COLO829 (cell line): ENCODE measurements around the gene LGALS3.

Source experiments
- DNase-seq: peaks from one replicate; pipeline ENCODE4 v3.0.0; 2012; ENCODE audit warnings: low spot score

Gene LGALS3

DNA sequence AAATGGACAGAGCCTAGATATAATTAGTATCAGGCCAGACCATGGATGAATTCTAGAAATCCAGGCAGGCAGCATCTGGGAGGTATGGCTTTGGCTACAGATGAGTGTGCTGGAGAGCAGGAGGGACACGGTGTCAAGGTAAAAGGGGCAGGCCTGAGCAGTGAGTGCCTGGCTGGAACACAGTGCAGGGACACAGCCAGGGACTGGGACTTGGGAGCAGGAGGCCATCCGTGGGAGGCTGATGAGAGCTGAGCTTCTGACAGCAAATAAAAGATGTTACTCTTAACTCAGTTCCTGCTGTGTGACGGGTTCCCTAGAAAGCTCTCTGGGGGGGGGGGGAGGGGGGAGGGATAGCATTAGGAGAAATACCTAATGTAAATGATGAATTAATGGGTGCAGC is 13.6 kb upstream of the LGALS3 start:
- no peak for DNase-seq

DNA sequence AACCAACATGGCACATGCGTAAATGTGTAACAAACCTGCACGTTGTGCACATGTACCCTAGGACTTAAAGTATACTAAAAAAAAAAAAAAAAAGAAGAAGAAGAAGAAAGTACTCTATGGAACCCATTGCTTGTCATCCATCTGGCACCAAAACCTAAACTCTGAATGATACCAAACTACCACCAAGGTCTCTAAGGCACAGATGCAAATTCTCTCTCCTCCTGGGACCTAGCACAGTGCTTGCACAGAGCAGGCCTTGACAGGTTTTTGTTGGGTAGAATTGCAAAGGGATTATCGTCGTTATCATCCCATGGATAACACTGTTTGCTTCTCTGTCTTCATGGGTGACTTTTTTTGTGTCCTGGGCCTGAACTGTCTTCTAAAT is 13.2 kb upstream of the LGALS3 start:
- no peak for DNase-seq

DNA sequence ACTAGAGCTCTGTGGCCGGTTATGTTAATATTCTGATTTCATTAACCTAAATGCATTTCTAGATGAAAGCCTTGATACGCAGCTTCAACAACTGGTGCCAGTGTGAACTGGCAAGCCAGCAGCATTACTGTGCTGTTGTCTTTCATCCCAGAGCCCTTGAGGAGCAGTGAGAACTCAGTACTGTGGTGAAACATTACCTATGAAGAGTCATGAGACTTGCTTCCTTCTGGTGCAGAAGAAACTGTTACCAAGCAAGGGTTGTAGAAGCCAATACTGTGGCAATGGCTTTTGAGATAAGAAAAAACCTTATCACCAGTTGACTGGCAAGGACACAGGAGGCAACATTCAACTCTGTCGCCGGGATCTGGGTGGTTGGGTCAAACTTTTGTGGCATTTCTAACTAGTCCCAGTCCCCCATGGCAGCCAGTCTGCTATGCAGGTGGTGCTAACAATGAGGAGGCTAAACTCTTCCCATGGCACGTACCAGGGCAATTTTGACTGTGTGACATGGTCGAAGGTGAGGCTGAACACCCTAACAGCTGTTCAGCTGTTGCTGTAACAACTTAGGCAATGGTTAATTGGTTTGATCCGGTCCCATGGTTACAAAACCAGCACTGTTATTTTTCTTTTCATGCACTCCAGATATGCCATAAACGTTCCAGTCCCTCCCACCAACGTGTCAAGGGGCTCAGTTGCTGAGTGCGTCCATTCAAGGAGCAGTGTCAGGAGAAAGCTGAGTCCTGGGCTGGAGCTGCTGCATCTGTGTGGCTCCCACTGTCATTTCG is 12.6 kb upstream of the LGALS3 start:
- no peak for DNase-seq

DNA sequence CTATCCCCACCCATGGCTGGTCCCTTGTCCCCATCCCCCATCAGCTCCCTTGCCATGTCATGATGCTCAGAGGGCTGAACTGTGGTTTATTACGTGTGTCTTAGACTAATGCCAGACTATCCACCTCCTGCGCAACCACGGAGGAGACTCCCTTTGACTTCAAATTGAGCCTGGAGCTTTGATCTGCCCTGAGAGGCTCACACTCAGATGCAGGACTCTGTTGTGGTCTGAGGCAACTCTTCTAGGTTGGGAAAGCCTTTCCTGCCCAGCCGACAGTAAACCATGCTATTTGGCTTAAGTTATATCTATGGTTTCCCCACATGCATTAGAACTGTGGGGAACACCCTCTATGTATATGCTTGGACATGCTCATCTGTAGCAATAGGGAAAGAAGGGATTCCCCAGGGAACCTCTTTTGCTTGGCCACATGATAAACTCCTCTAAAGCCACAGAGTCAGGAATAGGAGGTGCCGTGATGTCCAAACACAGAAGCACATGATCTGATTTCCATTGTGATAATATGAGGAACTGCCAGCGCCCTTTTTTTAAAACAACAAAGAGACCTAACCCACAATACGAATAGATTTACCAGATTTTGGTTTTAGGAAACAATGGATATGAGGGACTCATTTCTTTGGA is 11.1 kb upstream of the LGALS3 start:
- no peak for DNase-seq

DNA sequence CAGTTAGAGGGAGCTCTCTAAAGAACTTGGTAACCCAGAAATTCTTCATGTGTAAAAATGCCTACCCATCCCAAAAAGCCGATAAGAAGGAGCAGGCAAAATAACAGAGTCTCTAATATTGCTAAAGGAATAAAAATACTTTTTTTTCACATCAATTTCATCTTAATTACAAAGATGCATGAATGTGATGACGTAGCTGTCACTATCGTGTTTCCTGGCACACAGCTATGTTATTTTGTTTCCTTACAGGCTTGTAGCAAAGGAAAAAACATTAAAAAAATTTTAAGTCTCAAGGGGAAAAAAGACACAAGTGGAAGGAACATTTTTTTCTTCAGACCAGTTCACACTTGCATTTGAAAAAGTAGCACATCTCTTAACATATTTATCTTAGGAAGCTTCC is 10.3 kb upstream of the LGALS3 start:
- no peak for DNase-seq

DNA sequence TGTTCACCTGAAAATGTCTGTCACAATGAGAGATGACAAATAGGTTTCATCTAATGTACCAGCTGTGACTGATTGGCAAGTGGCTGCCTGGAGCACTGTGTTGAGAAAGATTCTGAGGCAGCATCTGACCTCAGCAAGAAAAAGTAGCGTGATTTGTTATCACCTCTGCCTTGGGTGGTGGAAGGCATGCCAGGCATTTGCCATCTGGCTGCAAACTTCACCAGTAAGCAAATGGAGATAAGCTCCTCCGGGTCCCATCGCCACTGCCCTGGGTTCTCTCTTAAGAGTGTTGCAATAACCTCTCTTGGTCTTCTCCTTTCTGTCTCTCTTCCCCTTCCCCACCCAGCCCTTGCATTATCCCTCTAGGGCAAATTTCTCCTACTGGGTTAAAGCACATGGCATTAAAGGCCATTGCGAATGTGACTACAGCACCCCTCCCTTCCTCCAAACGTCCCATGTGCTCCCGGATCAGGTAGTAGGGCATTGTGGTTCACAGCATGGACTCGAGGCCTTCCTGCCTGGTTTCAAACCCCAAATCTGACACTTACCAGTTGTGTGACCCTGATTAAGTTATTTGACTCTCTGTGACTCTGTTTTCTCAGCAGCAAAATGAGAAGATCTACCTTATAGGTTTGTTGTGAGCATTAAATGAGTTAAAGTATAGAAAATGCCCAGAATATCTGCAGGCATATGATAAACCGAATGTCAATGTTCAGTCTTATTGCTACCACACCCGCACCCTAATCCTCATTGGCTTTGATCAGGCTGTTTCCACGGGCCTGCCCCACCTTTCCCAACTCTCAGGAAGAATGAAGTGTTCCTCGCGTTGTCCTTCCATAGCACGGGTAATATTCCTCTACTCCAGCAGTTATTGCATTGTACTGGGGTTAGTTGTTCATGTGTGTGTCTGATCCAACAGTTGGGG is 8.2 kb upstream of the LGALS3 start:
- no peak for DNase-seq

DNA sequence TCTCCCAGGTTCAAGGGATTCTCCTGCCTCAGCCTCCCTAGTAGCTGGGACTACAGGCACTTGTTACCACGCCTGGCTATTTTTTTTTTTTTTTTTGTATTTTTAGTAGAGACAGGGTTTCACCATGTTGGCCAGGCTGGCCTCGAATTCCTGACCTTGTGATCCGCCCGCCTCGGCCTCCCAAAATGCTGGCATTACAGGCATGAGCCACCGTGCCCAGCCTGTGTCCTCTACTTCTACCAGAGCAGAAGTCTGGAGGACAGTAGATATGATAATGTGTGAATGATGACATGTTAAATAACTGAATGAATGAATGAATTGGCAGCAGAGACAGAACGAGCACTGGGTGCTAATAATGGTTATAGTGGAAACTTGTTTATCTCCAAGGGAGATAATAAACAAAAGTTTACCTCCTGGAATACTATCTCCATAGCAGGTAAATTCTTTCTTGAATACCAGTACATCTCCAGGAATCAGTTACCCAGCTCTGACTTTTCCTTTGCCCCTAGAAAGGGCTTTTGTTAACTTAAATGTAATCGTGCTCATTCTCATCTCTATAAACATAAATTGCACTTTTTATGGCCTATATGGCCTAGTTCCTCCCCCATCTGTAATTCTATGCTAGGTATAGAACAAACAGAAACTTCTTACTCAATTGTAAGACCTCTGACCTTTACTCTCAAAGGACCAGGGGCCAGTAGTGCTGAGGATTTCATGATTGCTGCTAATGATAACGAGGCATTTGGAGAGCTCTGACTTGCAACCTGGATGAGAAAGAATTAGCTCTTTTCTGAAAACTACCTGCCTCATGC is 7.2 kb upstream of the LGALS3 start:
- no peak for DNase-seq

DNA sequence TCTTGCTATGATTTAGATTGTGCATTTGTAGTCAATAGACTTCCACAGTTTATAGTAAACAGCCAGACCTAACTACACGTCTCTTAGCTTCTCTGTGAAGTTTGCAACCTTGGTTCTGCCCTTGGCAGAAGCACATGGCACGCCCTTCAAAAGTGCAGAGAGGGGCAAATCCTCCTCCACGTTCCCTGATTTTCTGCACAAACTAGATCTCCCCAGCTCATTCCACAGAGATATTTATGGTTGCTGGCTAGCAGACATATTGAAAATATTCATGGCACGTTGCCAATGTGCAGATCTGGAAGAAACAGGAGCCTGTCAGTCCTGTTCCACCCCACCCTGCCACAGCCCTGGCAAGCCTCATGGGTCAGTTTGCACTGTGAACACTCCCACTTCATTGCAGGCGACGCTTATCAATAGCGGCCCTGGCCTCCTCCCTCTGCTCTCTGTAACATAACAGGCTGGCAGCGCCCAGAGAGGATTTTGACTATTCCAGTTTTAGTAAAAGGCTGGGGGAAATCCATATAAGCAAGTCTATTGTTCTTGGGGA is 6.5 kb upstream of the LGALS3 start:
- DNase-seq, result no peak

DNA sequence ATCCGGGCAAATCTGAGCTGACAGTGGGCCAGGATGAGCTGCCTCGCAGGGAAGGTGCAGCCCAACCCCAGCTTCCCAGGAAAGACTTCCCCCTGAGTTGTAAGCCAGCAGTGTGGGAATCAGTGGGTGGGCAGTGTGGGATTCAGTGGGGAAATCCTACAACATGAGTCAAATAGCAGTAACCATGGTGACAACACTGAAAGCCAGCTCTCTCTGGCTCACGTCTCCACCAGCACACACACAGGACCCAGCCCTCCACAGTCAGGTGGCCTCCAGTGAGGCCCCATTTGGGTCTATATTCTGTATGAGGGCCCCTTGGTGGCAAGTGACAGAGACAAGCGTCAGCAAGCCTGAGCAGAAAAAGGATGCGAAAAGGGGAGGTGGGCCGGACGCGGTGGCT is 6.0 kb upstream of the LGALS3 start:
- no peak for DNase-seq

DNA sequence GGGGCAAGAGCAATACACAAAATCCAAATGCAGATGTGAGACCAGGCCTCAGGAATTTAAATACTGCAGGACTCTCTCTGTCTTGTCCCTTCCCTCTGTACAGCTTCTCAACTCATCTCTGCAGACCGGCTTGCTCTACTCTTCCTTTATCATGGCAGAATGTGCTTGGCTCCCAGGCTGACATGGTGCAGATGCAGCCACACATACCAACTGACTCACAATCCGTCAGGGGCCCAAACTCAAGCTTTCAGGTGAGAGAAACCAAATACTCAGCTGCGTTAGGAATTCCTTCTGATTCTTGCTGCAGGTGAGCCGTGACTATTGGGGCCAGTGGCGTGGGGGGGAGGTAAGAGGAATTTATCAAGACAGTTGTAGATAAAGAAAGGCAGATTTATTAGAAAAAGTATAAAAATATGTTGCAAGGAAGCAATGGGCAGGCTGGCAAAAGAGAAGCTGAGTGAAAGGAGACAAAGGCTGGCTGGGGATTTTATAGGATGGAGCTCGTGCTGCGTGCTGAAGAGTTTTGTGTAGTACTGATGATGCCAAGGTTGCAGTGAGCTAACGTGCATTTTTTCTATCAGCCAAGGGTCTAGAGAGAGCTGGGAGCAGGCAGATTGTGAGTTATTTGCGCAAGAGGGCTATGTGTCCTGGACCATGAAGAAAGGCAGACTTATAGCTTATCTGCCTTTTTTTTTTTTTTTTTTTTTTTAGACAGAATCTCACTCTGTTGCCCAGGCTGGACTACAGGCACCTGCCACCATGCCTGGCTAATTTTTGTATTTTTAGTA is 5.0 kb upstream of the LGALS3 start:
- DNase-seq, result no peak

DNA sequence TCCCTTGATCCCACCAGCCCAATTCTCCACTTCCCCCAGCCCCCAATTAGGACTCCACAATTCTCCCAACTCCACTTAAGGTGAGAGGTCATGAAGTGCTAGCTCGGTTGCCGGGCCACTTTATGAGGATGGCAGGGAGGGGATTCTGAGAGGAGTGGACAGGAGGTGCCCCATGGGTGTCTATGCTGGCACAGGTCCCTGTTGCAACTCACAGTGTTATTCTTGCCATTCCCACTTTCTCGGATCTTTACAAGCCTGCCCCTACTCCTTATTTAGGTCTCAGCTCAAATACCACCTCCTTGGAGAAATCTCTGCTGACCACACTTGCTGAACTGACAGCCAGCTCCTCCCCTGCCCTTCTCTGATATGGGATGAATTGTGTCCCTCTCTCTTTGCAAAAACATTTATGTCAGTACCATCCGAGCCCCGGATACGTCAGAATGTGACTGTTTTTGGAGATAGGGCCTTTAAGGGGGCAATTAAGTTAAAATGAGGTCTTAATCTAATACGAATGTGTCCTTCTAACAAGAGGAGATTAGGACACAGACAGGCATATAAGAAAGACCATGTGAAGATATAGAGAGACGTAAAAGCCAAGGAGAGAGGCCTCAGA is 4.2 kb upstream of the LGALS3 start:
- DNase-seq, result no peak

DNA sequence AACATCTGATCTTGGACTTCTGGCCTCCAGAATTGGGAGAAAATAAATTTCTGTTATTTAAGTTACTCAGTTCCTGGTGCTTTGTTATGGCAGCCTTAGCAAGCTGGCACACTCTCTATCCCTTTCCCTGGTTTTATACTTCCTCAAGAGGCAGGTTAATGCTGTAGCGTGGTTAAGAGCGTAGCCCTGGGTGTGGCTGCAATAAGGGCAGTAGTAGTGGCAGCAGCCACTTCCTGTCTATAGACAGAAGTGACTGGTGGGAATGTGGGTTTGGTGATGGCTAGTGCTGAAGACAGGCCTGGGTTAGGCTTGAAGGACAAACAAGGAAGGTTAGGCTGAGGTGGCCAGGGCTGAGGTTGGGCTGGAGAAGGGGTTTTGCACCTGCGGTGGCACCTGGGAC is 3.6 kb upstream of the LGALS3 start:
- no peak for DNase-seq

DNA sequence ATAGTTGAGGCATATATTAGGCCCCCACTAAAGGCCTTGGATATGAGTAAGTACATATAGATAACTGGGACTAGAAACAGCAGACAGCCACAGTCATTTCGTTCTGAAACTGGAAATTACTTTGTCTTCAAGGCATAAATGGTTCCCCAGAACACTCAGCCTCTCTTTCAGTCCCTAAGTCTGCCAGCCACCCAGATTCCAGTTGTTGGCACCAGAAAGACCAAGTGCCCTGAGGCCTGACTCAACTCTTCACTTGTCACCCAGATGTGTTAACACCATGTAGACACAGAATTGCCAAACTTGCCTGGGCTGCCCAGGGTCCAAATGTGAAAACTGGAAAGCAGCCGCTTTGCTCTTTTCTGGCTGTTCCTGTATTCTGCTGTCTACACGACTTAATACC is 3.0 kb upstream of the LGALS3 start:
- DNase-seq, result no peak

DNA sequence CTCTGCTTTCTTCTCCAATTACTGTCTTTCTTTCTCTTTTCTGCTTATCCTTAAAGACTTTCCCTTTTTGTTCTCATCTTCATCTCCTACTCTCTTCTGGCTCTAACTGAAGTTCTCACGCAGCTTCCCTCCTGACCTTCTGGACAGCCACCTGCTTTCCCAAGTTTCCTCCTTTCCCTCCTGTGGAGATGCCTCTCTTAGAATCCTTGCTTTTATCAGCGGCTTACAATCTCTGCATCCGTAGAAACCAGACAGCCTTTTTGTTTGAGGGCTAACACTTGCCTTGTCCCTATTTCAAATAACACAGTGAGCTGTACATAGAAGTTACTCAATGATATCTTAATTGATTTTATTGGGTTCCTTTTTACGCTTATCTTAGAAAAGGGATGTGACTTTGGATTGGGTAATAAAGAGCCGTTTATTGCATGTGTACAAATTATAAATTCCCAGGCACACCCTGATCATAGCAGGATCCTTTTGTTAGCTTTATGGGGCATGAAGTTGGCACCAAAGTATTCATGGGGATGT is 2.1 kb upstream of the LGALS3 start:
- no peak for DNase-seq

DNA sequence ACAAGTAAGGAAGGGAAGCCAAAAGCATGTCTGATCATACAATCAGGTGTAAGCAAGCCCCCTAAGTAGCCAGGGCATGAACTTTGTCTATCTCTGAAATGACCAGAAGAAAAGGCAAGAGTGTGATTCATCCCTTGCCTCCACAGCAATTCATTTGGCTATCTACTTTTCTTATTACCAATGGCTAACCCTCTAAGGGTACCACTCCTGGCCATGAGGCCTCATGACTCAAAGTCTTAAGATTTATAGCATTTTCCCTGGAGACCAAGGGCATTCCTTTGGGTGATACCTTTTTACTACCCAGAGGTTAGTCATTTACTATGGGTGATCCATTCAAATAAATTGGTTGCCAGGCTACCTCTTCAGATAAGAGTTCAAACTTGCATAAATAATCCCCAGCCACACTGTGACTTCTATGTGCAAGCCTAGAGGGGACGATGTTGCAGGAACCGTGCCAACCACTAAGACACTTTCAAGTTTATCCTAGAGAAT is 1.5 kb upstream of the LGALS3 start:
- peak; percentile 69 for DNase-seq

DNA sequence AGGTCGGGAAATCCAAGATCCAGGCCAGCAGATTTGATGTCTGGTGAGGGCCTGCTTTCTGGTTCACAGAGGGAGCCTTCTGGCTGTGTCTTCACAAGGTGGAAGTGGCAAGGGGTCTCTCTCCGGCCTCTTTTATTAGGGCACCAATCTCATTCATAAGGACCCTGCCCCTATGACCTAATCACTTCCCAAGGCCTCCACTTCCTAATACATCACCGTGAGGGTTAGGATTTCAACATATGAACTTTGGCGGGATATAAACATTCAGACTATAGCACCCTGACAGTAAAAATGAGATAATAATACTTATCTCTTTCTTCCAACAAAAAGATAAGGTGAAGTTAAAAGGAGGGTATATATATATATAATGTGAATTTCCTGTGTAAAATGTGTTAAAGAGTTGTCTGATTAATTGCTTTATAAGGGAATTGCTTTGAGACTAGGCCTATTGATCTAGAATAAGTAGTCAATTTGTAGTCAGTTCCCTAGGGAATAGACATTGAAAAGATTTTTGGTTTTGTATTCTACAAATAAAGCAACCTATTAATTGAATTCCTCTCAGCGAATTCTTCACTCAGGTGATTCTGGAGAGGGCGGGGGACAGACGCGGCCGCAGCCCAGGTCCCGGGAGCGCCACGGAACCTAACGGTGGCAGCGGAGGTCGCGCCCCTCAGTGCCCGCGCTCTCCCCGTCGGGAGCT is 516 bp upstream of the LGALS3 start:
- no peak for DNase-seq

DNA sequence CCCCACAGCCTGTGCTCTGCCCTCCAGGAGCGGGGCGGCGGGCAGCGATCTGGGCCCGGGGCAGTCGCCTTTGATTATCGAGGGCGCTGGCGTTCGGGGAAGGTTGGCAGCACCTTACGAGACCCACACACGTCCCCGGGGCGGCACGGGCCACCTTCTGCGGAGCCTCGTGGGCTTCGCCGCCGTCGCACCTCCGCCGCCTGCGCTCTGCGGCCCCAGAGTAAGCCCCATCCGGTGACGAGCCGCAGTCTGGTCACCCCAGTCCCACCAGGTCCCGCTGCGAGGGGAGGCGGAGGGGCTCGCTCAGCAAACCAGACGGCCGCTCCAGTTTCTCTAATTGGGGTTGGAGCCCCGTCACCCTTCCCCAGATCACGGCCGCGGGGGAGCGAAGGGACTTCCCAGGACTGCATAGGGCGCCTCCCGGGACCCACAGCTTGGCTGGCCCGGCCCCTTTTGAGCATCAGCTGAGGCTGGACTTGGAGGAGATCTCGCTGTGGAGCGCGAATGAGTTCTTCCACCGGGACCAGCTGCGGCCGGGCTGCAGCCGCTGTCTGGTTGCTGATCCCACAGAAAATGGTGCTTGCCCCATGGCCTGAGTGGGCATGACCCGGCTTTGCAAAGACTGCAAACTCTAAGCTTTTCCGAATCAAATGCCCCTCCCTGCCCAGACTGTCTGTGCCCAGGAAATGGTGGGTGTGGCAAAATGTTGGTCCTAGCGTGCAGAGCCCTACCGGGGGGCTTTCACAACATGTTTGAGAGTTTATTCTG is 560 bp downstream of the LGALS3 start:
- DNase-seq, result peak; percentile 39

DNA sequence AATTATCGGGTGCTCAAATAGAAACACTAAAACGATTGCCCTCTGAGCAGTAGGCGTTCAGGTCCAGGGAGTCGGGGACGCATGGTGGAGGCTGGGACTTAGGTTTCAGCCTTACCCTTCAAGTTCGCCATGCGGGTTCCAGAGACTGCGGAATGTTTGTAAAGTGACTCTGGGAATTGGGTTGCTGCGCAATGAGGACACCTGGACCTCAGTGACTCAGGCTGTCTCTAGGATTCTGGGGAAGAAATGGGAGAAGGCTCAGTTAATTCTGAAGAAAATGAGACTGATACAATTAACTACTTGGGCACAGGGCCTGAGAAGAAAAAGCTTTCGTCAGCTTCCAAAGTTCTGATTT is 1.1 kb downstream of the LGALS3 start:
- no peak for DNase-seq
